IPS-NIHi7 (cell line): ENCODE results near the gene KLHL28.
"Not testable (repeated sequence)": the region's sequence is repeated elsewhere in the genome, so short reads cannot be mapped to it uniquely, and the experiment has no call there.

Experiments used
- DNase-seq: peaks from one replicate; pipeline ENCODE4 v3.0.0; 2012; ENCODE audit warnings: mixed read lengths; ENCODE audit errors: extremely low spot score

The KLHL28 gene

GRCh38 chr14:44897041-44897844 lies 64.5 kb downstream of the KLHL28 start:
- DNase-seq, result peak; percentile 98

GRCh38 chr14:44896275-44897040 lies 65.3 kb downstream of the KLHL28 start:
- no peak for DNase-seq

- DNase-seq, result no peak
Measured at GRCh38 chr14:44895716-44896115, 66.0 kb downstream of the KLHL28 start.

- DNase-seq, result no peak
Measured at GRCh38 chr14:44893535-44893934, 68.2 kb downstream of the KLHL28 start.

- not testable (repeated sequence) for DNase-seq
Measured at GRCh38 chr14:44891726-44892372, 69.9 kb downstream of the KLHL28 start.

- no peak for DNase-seq
Measured at GRCh38 chr14:44889595-44890471, 71.9 kb downstream of the KLHL28 start.

DNA sequence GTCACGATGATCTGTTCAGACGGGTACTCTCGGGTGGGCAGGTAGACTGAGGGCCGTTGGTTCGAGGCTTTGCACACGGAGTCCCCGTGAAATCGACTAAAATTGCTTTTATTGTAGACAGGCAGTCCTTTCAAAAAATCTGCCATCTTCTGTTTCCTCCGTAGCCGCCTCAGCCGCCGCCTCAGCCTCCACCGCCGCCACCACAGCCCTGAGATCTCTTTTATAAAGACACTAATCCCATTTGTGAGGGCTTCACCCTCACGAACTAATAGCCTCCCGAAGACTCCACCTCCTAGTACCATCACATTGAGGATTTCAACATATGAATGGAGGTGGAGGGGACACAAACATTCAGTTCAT lies 74.2 kb downstream of the KLHL28 start:
- DNase-seq, result no peak

DNA sequence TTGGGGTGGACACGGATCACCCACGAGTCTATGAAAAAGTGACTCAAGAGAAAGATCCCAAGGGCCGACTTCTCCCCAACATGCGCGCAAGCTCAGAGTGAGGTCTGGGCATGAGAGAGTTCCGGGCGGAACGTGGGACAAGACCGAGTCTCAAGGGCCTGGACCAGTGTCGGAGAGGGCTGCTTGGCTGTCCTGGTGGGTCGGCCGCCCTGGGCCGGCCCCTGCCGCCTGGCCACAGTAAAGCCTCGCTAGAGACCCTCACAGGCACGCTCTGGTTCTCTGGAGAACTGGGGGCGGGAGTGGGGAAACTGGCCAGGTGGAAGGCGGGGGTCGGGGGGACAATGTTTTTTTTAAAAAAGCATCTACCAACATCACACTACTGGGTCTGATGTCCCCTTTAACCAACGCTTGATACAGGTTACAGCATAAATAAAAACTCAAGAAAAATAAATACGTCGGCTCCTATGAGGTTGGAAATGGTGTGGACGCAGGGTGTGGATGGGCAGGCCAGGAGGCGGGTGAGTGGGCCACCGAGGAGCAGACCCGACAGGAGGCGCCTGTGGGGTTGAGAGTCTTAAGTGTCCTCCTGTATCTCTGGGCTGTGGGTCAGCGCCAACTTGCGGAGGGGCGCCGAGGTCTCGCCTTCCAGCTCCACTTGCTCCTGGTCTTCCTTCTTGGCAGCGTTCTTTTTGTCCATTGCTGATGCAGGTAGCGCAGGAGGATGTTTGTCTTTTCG lies 74.7 kb downstream of the KLHL28 start:
- DNase-seq, result no peak

DNA sequence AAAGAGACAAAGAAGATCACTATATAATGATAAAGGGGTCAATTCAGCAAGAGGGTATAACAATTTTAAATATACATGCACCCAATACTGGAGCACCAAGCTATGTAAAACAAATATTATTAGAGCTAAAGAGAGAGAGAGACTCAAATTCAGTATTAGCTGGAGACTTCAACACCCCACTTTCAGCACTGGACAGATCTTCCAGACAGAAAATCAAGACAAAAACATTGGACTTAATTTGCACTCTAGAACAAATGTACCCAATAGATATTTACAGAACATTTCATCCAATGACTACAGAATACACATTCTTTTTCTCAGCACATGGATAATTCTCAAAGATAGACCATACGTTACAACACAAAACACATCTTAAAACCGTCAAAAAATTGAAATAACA lies 81.0 kb downstream of the KLHL28 start:
- no peak for DNase-seq
